Activated naive CD8-positive, alpha-beta T cell treated with anti-CD3 and anti-CD28 coated beads for 36 hours (primary cell): ENCODE results near the gene OTOS. TPM values are rescaled to one million over a fixed set of nuclear protein-coding genes. Genes with fewer than 3 reads are reported as not detected.

Source experiments
- DNase-seq: peaks from one replicate; pipeline ENCODE4 v3.0.0; 2021
- H3K27ac Mint-ChIP-seq: one replicate; pipeline ENCODE4 v1.8.0; 2022; ENCODE audit warnings: mild to moderate bottlenecking, moderate library complexity, mixed read lengths
- H3K27me3 Mint-ChIP-seq: one replicate; pipeline ENCODE4 v1.8.0; 2022; ENCODE audit warnings: mild to moderate bottlenecking, mixed read lengths
- H3K36me3 Mint-ChIP-seq: one replicate; pipeline ENCODE4 v1.8.0; 2021; ENCODE audit warnings: mild to moderate bottlenecking, mixed read lengths
- H3K4me1 Mint-ChIP-seq: one replicate; pipeline ENCODE4 v1.8.0; 2021; ENCODE audit warnings: mixed read lengths
- H3K4me3 Mint-ChIP-seq: one replicate; pipeline ENCODE4 v1.8.0; 2022; ENCODE audit warnings: mild to moderate bottlenecking, moderate library complexity, mixed read lengths
- H3K9me3 Mint-ChIP-seq: one replicate; pipeline ENCODE4 v1.8.0; 2022; ENCODE audit warnings: mixed read lengths
- total RNA-seq, 2 experiments: library from RNA; stranded (reverse); gene quantifications; one replicate each; pipeline ENCODE4 v1.2.3, GENCODE V29; 2021

Gene OTOS
- total RNA-seq, 2 experiments from 2014 or later, result not detected

GRCh38 chr2:240130393-240131195 is 9.9 kb downstream of the OTOS start:
- no peak for DNase-seq
- Mint-ChIP-seq H3K4me1 (peaks cover 19% of the 10 kb centered on the region), H3K4me3 (no peak overlapping the region), H3K27ac (no peak overlapping the region), H3K27me3 (no peaks in the 10 kb centered on the region), H3K36me3 (peaks cover 27% of the 10 kb centered on the region), H3K9me3 (no peaks in the 10 kb centered on the region)

DNA sequence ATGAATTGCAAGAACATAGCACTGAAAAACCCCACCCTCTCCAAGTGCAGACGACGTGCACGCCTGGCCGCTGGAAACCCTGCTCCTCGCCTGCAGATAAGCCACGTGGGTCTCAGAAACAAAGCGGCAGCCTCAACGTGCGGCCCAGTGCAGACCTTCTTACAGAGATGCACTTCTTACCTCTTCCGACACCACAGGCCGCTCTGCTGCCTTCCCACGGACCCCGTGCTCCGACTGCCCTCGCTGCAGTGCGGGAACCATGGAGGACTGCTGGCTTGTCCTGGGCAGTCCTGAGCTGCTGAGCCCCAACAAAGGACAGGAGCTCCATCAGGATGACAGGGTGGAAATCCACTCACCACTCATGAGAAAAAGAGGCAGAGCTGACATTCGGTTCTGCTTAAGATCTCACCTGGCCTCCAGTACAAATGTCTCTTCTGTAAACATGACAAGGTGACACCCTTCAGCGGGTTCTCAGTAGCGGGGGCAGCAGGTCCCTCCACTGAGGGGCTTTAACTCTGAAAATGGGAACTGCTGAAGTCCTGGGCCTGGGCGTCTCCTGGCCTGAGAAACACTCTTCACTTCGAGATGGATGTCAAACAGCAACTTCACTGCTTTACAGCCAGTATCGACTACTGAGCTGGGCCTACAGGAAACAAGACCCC is 10.6 kb downstream of the OTOS start:
- no peaks in the 10 kb centered on the region for H3K9me3 Mint-ChIP-seq
- H3K4me3 Mint-ChIP-seq, result no peak overlapping the region
- peaks cover 24% of the 10 kb centered on the region for H3K36me3 Mint-ChIP-seq
- H3K27me3 Mint-ChIP-seq, result no peaks in the 10 kb centered on the region
- H3K27ac Mint-ChIP-seq, result no peak overlapping the region
- DNase-seq, result no peak
- H3K4me1 Mint-ChIP-seq, result peaks cover 12% of the 10 kb centered on the region

- Mint-ChIP-seq H3K4me1 (peaks cover 6% of the 10 kb centered on the region), H3K27me3 (no peaks in the 10 kb centered on the region), H3K36me3 (peaks cover 25% of the 10 kb centered on the region), H3K27ac (no peak overlapping the region), H3K9me3 (no peaks in the 10 kb centered on the region), H3K4me3 (no peak overlapping the region)
- DNase-seq, result no peak
Measured at GRCh38 chr2:240129311-240129710, 11.1 kb downstream of the OTOS start.

DNA sequence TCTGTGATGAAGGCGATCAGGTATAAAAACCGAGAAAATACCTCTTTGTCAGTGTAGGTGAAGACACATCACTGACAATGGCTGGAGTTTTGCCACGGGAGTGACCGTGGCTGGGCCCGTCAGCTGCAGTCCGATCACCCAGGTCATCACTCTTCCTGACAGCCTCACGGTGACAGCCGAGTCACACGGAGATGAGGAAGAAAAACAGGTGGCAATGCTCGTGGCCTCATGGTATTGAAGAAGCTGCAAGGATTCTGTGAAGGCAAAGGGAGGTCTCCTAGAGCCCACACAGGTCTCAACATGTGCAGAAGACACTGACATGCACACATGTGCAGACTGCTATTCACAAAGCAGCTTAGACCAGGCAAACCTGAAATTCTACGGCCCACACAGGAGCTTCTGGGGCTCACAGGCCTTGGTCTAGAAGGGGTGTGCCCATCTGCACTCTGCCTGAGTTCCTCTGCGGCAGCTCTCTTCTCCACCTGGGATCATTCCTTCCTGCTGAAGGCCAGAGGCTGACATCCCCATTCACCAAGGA is 11.8 kb downstream of the OTOS start:
- Mint-ChIP-seq H3K4me3 (no peak overlapping the region), H3K27ac (no peak overlapping the region), H3K4me1 (peaks cover 2% of the 10 kb centered on the region)

GRCh38 chr2:240127911-240128607 is 12.4 kb downstream of the OTOS start:
- no peak overlapping the region for H3K4me3 Mint-ChIP-seq
- H3K36me3 Mint-ChIP-seq, result peaks cover 23% of the 10 kb centered on the region
- H3K4me1 Mint-ChIP-seq, result no peaks in the 10 kb centered on the region
- DNase-seq, result no peak
- no peak overlapping the region for H3K27ac Mint-ChIP-seq
- H3K27me3 Mint-ChIP-seq, result no peaks in the 10 kb centered on the region
- H3K9me3 Mint-ChIP-seq, result no peaks in the 10 kb centered on the region

More for the DNA sequence above, 11.8 kb downstream of the OTOS start:
- DNase-seq, result no peak
- H3K27me3 Mint-ChIP-seq, result no peaks in the 10 kb centered on the region
- no peaks in the 10 kb centered on the region for H3K9me3 Mint-ChIP-seq
- peaks cover 25% of the 10 kb centered on the region for H3K36me3 Mint-ChIP-seq

GRCh38 chr2:240127191-240127750 is 13.2 kb downstream of the OTOS start:
- DNase-seq, result no peak
- Mint-ChIP-seq H3K27ac (no peak overlapping the region), H3K4me1 (no peaks in the 10 kb centered on the region), H3K27me3 (no peaks in the 10 kb centered on the region), H3K9me3 (no peaks in the 10 kb centered on the region), H3K4me3 (no peak overlapping the region), H3K36me3 (peaks cover 23% of the 10 kb centered on the region)

DNA sequence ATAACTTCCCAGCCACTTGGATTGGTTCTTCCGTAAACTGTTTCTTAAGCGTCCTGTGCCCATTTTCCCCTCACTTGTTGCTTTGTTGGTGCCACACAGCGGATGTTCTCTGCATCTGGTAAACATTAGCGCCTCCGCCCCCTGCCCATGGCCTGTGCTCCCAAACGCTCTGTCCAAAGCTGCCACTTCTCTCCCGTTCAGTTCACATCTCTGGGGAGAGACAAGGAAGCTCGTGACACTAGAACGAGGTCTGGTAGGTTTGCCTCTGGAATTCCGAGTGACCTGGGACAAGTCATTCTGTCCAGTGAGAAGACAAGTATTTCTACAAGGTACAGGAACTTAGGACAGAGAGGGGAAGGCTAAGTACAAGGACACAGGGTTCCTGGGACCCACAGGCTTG is 13.7 kb downstream of the OTOS start:
- Mint-ChIP-seq H3K4me1 (peaks cover 2% of the 10 kb centered on the region), H3K4me3 (no peak overlapping the region), H3K9me3 (no peaks in the 10 kb centered on the region), H3K27ac (no peak overlapping the region), H3K36me3 (peaks cover 23% of the 10 kb centered on the region), H3K27me3 (no peaks in the 10 kb centered on the region)
- DNase-seq, result no peak

GRCh38 chr2:240125742-240126141 is 14.7 kb downstream of the OTOS start:
- no peak overlapping the region for H3K4me3 Mint-ChIP-seq
- H3K36me3 Mint-ChIP-seq, result peaks cover 19% of the 10 kb centered on the region
- peaks cover 4% of the 10 kb centered on the region for H3K27me3 Mint-ChIP-seq
- no peak for DNase-seq
- no peak overlapping the region for H3K27ac Mint-ChIP-seq
- H3K9me3 Mint-ChIP-seq, result no peaks in the 10 kb centered on the region
- peaks cover 7% of the 10 kb centered on the region for H3K4me1 Mint-ChIP-seq

GRCh38 chr2:240124651-240125030 is 15.8 kb downstream of the OTOS start:
- Mint-ChIP-seq H3K27me3 (peaks cover 4% of the 10 kb centered on the region), H3K27ac (no peak overlapping the region), H3K9me3 (no peaks in the 10 kb centered on the region), H3K36me3 (peaks cover 19% of the 10 kb centered on the region), H3K4me1 (peaks cover 7% of the 10 kb centered on the region), H3K4me3 (no peak overlapping the region)
- DNase-seq, result no peak

- DNase-seq, result no peak
- no peaks in the 10 kb centered on the region for H3K9me3 Mint-ChIP-seq
- peaks cover 4% of the 10 kb centered on the region for H3K27me3 Mint-ChIP-seq
- no peak overlapping the region for H3K27ac Mint-ChIP-seq
- peaks cover 19% of the 10 kb centered on the region for H3K36me3 Mint-ChIP-seq
- no peak overlapping the region for H3K4me3 Mint-ChIP-seq
- H3K4me1 Mint-ChIP-seq, result peaks cover 7% of the 10 kb centered on the region
Measured at GRCh38 chr2:240123821-240124650, 16.4 kb downstream of the OTOS start.

DNA sequence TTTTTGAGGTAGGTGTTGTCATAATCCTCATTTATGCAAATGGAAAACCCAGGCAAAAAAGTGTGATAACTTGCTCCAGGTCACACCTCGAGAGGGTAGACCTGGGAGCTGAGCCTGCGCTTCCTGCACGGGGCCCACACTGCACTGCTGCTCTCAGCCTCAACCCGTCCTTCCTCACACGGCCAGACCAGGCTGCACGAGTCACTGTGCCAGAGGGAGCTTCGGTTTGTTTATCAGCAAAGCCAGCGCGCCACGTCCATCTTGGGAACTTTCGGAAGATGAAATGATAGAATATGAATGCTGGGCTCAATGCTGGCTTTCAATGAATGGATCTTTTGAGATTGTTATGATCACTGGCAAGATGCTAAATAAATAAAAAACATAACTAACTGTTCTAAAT is 18.8 kb downstream of the OTOS start:
- no peak for DNase-seq
- Mint-ChIP-seq H3K36me3 (peaks cover 10% of the 10 kb centered on the region), H3K4me3 (no peak overlapping the region), H3K4me1 (peaks cover 7% of the 10 kb centered on the region), H3K27ac (no peak overlapping the region), H3K9me3 (no peaks in the 10 kb centered on the region), H3K27me3 (peaks cover 4% of the 10 kb centered on the region)

GRCh38 chr2:240121190-240121589 is 19.3 kb downstream of the OTOS start:
- Mint-ChIP-seq H3K27me3 (peaks cover 7% of the 10 kb centered on the region), H3K9me3 (no peaks in the 10 kb centered on the region), H3K27ac (no peak overlapping the region), H3K36me3 (peaks cover 6% of the 10 kb centered on the region), H3K4me1 (peaks cover 7% of the 10 kb centered on the region), H3K4me3 (no peak overlapping the region)
- no peak for DNase-seq

DNA sequence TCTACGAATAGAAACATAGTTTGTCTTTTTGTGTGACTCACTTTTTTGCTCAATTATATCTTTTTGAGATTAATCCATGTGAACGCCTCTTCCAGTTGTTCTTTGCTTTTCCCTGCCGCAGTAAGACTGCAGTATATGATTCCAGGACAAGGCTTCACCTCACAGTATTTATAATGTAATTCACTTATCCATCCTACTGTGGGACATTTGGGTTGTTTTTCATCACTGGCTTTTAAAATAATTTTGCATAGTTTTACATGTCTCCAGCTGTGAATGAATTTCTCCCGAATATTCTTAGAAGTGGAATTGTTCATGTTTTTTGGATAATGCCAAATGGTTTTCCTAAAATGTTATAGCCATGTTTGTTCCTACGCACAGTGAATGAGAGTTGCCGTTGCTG is 26.2 kb downstream of the OTOS start:
- H3K36me3 Mint-ChIP-seq, result no peaks in the 10 kb centered on the region
- no peak overlapping the region for H3K27ac Mint-ChIP-seq
- peaks cover 22% of the 10 kb centered on the region for H3K27me3 Mint-ChIP-seq

DNA sequence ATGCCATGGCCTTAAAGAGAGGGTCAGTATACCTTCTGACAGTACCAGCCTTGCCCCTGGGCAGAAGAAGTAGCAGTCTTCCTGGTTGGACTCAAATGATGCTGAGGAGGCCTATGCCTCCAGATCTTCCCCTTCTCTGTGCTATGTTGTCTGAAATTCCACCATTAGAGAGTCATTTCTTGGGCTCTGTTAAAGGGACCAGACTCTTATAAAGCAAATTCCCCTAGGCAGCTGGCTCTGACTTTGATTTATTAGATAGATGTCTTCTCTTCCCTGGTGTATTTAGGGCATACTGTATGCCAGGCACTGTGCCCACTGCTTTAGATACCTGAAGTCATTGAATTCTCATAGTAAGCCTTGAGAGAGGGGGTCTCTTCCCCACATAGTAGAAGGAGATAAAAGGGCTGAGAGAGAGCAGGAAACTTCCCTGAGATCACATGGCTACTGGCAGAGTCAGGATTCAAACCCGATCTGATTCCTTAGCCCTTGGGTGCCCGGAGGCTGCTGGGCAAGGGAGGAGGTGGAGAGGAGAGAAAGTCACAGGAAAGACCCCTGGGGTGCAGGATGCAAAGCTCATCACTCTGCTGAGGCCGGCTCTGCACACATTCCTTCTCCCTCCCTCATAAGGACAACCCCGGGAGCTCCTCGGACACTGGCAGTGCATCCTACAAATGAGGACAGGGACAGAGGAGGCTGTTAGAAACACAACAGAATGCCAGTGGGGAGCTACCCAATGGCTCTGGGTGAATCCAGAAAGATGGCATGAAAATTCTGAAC is 27.4 kb downstream of the OTOS start:
- H3K27ac Mint-ChIP-seq, result no peak overlapping the region
- no peaks in the 10 kb centered on the region for H3K36me3 Mint-ChIP-seq
- H3K27me3 Mint-ChIP-seq, result peaks cover 22% of the 10 kb centered on the region
- DNase-seq, result no peak
- no peaks in the 10 kb centered on the region for H3K4me1 Mint-ChIP-seq
- no peaks in the 10 kb centered on the region for H3K9me3 Mint-ChIP-seq
- H3K4me3 Mint-ChIP-seq, result no peak overlapping the region

More for the DNA sequence above, 26.2 kb downstream of the OTOS start:
- no peaks in the 10 kb centered on the region for H3K9me3 Mint-ChIP-seq
- H3K4me1 Mint-ChIP-seq, result no peaks in the 10 kb centered on the region
- H3K4me3 Mint-ChIP-seq, result no peak overlapping the region
- DNase-seq, result no peak
